HG03565 (cell line): ENCODE results near the gene CRTC2.
A peak's percentile ranks its signal among the peaks of the same experiment; 100 is the strongest.
"Not testable (repeated sequence)": the region's sequence is repeated elsewhere in the genome, so short reads cannot be mapped to it uniquely, and the experiment has no call there.

Source experiments
- ATAC-seq: cut with Tn5 transposase; IDR thresholded peaks from one replicate; pipeline ENCODE4 v1.9.1; 2021; ENCODE audit warnings: mild to moderate bottlenecking, moderate library complexity; ENCODE audit not compliant: unreplicated experiment

The CRTC2 gene

DNA sequence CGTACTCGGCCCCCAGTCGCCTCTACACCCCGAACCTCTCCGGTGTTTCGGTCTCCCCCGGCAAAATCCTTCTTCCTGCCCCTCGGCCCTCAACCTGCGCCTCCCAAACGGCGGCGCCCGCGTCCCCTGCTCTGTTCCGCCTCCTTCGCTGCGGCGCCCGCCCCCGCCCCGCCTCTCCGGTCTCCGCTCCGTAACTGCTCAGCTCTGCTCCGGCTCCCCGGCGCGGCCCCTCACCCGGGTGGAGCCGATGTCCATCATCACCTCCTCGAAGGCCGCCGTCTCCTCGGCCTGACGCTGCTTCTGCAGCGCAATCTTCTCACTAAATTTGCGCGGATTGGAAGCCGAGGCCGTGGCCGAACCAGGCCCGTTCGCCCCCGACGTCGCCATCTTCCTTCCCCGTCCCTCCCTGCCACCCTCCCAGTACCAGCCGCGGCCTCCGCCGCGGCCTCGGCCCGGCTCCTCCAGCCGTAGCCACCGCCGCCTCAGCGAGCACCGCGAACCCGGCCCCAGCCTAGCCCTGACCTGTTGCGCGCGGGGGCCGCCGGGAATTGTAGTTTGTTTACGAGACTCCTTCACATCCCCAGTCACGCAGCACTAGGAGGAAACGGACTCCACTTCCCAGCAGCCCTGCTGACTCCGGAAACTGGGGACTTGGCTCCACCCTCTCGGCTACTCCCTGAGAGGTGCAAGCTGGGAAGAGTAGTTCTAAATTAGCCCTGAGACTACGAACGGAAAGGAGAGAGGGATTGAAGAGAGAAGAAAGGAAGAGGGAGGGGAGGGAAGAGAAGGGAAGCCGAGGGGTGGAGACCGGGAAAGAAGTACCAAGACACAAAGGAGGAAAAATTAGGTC lies at the start of gene CRTC2:
Gene CRTC2 (minus strand): TSS at position 502 of the 850 bp plus-strand sequence. CDS start 115 bp downstream, at position 387.
- ATAC-seq: peak; percentile 72

GRCh38 chr1:154006136-154006535 lies 47.7 kb upstream of the CRTC2 start:
- no peak for ATAC-seq

DNA sequence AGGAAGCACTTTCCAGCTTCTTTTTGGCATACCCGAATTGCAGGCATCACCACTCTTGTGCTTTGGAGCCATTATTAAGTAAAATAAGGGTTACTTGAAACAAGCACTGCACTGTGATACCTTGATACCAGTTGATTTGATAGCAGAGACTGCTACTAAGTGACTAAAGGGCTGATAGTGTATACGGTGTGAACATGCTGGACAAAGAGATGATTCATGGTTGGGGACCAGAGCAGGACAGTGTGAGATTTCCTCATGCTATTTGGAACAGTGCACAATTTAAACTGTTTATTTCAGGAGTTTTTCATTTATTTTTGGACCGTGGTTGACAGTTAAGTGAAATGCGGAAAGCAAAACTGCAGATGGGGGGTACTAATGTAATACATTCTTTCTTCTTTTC lies 42.0 kb upstream of the CRTC2 start:
- no peak for ATAC-seq

DNA sequence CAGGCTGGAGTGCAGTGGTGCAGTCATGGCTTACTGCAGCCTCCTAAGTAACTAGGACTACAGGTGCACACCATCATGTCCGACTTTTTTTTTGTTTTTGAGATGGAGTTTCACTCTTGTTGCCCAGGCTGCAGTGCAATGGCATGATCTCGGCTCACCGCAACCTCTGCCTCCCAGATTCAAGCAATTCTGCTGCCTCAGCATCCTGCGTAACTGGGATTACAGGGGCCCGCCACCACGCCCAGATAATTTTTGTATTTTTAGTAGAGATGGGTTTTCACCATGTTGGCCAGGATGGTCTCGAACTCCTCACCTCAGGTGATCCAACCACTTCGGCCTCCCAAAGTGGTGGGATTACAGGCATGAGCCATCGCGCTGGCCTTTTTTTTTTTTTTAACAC lies 38.5 kb upstream of the CRTC2 start:
- ATAC-seq: not testable (repeated sequence)

DNA sequence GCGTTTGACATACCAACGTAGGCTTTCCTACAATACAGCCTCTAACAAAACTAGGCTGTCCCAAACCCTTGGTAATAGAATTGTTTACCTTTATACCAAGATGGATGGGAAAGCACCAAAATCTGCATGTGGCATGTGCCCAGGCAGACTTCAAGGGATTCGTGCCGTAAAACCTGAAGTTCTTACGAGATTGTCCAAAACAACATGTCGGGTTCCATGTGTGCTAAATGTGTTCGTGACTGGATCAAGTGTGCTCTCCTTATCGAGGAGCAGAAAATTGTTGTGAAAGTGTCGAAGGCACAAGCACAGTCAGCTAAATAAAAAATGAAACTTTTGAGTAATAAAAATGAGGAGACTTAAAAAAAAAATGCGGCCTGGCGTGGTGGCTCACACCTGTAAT lies 37.2 kb upstream of the CRTC2 start:
- ATAC-seq: no peak

- no peak for ATAC-seq
Observed at GRCh38 chr1:153995202-153995601, 36.8 kb upstream of the CRTC2 start.

DNA sequence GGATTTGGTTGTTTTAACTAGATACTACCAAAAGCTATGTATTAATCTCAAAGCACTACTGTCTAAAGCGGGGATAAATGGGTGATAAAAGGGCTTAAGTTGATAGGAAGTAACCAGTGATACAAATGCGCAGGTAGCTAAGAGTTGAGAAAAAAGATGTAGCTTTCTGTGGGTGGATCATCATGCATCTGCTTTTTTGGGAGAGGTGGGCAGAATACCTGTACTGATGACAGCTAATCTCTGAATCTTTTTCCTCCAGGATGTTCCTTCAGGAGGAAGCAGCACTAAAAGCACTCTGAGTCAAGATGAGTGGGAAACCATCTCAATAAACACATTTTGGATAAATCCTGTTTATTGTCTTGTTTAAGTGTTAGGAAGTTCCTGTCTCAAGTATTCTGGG lies 33.4 kb upstream of the CRTC2 start:
- ATAC-seq: no peak

DNA sequence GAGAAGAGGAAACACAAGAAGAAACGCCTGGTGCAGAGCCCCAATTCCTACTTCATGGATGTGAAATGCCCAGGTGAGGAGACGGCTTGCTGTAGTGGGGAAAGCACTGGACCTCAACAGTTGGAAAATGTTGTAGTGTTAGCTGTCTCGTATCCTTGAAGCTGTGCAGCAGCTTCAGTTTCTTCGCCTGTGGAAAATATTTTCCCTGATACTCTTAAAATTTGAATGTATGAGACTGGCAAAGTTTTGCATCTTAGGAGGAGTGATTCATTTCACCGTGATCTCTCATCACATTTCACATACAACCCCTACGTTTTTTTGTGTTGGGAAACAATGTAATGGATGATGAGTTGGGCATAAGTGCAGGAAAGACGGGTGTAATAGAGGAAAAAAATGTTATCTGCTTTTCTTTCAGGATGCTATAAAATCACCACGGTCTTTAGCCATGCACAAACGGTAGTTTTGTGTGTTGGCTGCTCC lies 32.8 kb upstream of the CRTC2 start:
- ATAC-seq: no peak

DNA sequence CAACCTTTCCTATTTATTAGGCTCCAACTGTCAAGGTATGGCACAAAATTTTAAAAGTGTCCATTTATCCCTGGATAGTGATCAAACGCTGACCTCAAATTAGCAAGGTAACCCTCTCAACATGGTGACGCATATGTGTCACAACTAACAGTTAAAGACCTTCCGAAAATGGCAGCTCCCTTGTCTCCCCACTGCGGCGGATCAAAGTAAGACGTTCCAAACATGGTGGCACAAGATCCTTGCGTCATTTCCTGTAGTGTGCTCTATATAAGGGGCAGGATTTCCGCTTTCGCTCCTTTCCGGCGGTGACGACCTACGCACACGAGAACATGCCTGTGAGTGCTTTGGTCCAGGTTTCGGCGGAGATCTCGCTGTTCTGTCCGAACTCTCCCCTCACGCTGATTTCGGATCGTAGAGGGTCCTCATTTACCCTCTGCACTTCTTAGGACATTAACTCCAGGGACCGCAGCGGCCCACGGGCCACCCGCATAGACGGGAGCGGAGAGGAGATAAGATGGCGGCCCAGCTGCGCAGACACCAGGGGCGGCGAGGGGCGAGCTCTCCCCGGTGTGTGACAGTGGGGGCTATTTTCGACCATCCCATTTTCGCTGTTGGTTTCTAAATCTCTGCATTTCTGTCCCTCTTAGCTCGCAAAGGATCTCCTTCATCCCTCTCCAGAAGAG lies 32.2 kb upstream of the CRTC2 start, which contains the start of gene RPS27:
Gene RPS27 (plus strand): TSS at position 295 of the 683 bp plus-strand sequence. CDS start 35 bp downstream, at position 330.
- peak; percentile 80 for ATAC-seq

DNA sequence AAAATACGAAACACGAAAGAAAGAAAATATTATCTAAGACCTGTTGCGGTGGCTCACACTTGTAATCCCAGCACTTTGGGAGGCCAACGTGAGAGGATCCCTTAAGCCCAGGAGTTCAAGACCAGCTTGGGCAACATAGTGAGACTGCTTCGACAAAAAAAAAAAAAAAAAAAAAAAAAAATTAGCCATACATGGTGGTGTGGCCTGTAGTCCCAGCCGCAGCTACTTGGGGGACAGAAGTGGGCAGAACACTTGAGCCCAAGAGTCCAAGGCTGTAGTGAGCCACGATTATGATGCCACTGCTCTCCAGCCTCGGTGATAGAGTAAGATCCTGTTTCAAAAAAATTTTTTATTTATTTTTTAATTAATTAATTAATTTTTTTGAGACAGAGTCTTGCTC lies 29.2 kb upstream of the CRTC2 start:
- ATAC-seq: no peak

DNA sequence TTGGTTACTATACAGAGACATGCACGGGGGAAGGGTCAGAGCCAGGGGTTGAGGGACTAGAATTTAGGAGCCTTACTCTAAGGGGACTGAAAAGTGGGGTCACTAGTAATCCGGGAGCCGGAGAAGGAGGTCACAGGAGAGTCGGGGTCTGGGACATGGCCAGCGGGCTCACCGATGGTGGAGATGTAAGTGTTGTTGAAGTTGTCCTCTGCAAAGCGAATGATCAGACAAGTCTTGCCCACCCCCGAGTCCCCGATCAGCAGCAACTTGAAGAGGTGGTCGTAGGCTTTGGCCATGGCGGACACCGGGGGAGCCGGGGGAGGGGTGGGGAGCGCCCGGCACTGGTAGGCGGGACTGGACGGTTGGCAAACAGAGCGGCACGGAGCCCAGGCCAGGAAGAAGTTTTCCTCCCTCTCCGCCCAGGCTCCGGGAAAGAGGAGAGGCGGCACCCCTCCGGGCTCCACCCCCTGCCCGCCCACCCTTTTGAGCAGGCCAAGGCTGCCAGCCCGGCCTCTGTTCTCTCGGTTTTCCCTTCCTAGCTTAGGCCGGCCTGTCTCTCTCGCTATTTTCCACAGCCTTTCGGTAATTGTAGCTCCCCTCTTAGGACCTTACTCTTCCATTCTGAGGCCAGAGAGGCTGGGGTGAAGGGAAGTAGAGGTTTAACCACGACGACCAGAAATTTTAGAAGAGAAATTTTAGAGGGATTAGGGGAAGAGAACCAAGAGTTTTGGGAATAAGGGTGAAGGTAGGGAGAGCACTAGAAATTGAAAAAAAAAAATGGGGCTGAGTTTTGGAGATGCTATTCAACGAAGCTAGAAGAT lies 27.7 kb upstream of the CRTC2 start, which contains the start of gene RAB13:
Gene RAB13 (minus strand): TSS at position 399 of the 821 bp plus-strand sequence. CDS start 103 bp downstream, at position 296.
- ATAC-seq: no peak

DNA sequence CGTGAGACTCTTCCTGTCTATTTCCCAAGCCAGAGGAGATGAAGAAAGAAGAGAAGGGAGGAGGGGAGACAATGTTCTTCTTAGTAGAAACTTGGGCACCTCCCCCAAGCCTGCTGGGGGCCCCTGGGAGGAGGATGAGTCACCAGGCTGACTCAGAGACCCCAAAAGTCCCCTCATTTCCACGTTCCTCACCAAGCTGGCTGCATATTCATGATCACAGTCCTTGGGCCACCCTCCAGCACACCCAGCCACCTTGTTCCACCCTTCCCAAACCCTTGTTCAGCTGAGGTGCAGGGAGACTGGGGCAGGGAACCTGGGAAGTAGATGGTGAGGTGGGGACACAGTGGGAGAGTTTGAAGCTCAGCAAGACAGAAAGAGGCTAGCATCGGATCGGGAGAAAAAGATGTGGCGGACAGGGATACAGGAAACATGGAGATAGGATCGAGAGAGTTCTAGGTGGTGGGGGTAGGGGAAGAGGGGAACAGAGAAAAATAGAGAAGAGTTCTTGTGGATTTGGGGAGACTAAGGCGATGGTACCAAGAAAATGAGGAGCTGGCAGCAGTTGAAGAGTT lies 27.0 kb upstream of the CRTC2 start:
- ATAC-seq: no peak

GRCh38 chr1:153984123-153984894 lies 25.9 kb upstream of the CRTC2 start:
- ATAC-seq: no peak

DNA sequence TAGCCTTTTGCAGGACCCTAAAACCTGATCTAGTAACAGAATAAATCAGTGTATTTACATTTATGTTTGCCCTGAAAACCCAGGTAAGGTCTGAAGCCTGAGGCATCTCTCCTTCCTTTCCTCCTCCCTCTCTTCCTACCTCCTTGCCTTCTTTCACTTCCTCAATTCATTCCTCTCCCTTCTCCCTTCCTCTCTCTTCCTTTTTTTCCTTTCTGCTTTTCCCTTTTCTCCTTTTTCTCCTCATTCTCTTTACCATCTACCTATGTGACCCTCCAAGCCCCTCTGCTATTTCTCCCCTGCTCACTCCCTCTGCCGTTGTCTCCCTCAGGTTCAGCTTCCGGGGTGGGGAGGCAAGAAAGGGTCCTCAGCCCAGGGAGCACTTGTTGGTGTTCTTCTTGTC lies 23.3 kb upstream of the CRTC2 start:
- ATAC-seq: not testable (repeated sequence)

DNA sequence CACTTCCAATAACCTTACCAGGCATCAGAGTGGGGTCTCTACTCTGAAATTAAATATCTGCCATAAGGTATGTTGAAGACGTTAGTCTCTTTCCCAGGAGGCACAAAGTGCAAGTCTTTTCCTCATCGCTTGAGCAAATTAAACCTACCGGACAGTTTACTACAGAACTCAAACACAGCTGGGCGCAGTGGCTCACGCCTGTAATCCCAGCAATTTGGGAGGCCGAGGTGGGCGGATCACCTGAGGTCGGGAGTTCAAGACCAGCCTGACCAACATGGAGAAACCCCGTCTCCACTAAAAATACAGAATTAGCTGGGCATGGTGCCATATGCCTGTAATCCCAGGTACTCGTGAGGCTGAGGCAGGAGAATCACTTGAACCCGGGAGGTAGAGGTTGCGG lies 20.7 kb upstream of the CRTC2 start:
- ATAC-seq: not testable (repeated sequence)

DNA sequence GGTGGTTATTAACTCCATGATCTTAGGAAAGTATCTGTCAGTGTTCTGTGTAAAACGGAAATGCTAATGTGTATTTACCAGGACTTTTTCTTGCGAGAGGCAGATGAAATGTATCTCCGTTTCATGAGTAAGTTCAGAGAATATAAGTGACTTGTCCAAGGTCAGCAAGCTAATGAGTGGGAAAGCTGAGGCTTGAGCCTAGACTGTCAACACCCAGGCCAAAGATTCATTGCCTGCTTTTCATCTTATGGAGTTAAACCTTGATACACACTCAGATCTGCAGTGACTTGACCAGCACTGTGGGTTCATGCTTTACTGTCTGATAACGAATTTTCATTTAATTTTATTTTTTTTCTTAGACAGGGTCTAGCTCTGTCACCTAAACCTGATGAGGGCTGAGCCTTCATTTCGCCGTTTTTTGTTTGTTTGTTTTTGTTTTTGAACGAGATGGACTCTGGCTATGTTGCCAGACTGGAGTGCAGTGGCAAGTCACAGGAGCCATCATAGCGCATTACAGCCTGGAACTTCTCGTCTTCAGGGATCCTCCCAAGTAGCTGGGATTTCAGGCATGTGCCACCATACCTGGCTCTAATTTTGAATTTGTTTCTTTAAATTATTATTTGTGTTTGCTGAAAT lies 20.0 kb upstream of the CRTC2 start:
- ATAC-seq: peak; percentile 9

DNA sequence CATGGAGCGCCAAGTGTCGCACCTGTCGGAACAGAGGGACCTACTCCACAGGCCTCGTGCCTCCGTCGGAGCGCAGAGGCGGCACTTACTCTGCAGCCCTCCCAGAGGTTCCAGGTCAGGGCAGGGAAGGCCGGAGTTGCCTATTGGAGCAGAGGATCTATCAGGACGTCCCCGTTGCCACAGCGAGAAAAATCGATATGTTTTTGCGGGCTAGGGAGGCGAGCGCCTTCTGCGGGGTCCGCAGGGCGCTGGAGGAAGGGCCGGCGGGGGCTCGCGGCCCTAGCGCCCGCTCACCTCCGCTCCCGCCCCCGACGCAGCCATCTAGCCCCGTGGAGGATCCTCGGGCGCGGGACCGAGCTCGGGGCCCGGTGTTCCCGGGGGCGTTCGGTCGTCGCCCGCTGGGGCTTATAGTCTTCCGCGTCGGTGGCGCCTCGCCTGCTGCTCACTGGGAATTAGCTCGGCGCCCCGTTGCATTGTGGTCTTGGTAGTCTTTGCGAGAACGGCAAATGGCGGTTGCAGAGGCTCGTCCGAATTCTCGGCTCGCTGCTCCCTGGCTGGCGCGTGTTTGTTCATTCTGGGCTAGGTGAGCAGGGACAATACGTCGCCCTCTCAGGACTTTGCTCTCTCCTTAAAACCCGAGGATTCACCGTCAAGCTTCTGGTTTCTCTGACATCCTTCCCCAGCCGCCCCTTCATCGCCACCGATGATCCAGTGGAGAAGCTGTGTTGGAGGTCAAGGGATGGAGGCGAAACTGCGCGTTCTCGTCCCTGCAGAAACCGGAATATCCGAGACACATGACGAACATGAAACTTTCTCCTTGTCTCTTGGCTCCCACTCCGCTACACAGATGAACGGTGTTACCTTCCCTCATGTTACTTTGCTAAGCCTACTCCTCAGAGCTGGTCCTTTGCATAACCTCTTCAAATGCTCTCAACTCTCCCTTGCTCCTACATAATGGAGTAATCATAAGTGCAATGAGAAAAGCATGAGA lies 19.1 kb upstream of the CRTC2 start, which contains the start of gene JTB:
Gene JTB (minus strand): TSS at position 425 of the 991 bp plus-strand sequence. CDS start 422 bp downstream, at position 3.
- peak; percentile 70 for ATAC-seq

GRCh38 chr1:153976819-153977249 lies 18.4 kb upstream of the CRTC2 start:
- ATAC-seq: no peak
